ENCODE results near the gene CD68. TPM values are rescaled to one million over a fixed set of nuclear protein-coding genes. Genes with fewer than 3 reads are reported as not detected.
A peak's percentile ranks its signal among the peaks of the same experiment; 100 is the strongest.

CD68 gene
- total RNA-seq = 15.7 TPM
- polyA plus RNA-seq (ENCODE audit: insufficient read depth in 1 of 8, insufficient read length in 8 of 8, low replicate concordance in 1 of 8) = 10 to 100 TPM; 20.2 to 56.6 (median 38.8) TPM
- long read RNA-seq, donor 1, transcript CD68-201 (6 exons, 1,878 nt) = major isoform, 6 of 8 reads
- long read RNA-seq, donor 1, partial matches to known transcripts = 0 of 8 reads
- long read RNA-seq, donor 1, other reads (novel, unspliced or antisense) = 0 of 8 reads
- long read RNA-seq, donor 2 = 0 reads
- long read RNA-seq, donor 3, transcript CD68-201 (6 exons, 1,878 nt) = major isoform, 18 of 22 reads
- long read RNA-seq, donor 3, partial matches to known transcripts = 0 of 22 reads
- long read RNA-seq, donor 3, other reads (novel, unspliced or antisense) = 0 of 22 reads
- long read RNA-seq, donor 4, partial matches to known transcripts = 16 of 26 reads
- long read RNA-seq, donor 4, other reads (novel, unspliced or antisense) = 5 of 26 reads
- long read RNA-seq, donor 5, transcript CD68-201 (6 exons, 1,878 nt) = major isoform, 13 of 22 reads
- long read RNA-seq, donor 5, partial matches to known transcripts = 7 of 22 reads
- long read RNA-seq, donor 5, other reads (novel, unspliced or antisense) = 0 of 22 reads
- long read RNA-seq, donor 6, transcript CD68-201 (6 exons, 1,878 nt) = major isoform, 9 of 16 reads
- long read RNA-seq, donor 6, partial matches to known transcripts = 5 of 16 reads
- long read RNA-seq, donor 6, other reads (novel, unspliced or antisense) = 0 of 16 reads
- long read RNA-seq, donor 7, transcript CD68-201 (6 exons, 1,878 nt) = major isoform, 8 of 14 reads
- long read RNA-seq, donor 7, partial matches to known transcripts = 6 of 14 reads
- long read RNA-seq, donor 7, other reads (novel, unspliced or antisense) = 0 of 14 reads
- long read RNA-seq, donor 8, transcript CD68-201 (6 exons, 1,878 nt) = major isoform, 8 of 9 reads
- long read RNA-seq, donor 8, partial matches to known transcripts = 0 of 9 reads
- long read RNA-seq, donor 8, other reads (novel, unspliced or antisense) = 0 of 9 reads
- long read RNA-seq, donor 9, partial matches to known transcripts = 5 of 9 reads
- long read RNA-seq, donor 9, other reads (novel, unspliced or antisense) = 0 of 9 reads
- long read RNA-seq, donor 10, transcript CD68-201 (6 exons, 1,878 nt) = major isoform, 10 of 15 reads
- long read RNA-seq, donor 10, partial matches to known transcripts = 5 of 15 reads
- long read RNA-seq, donor 10, other reads (novel, unspliced or antisense) = 0 of 15 reads
- long read RNA-seq, donor 11, transcript CD68-201 (6 exons, 1,878 nt) = major isoform, 6 of 19 reads
- long read RNA-seq, donor 11, partial matches to known transcripts = 11 of 19 reads
- long read RNA-seq, donor 11, other reads (novel, unspliced or antisense) = 0 of 19 reads

GRCh38 chr17:7579001-7579833, at the start of gene CD68:
TSS of gene CD68 (plus strand) at chr17:7579638. CDS start at chr17:7579678, 40 bp downstream.
- Histone ChIP-seq H3K36me3 (ENCODE audit: control insufficient read depth, insufficient read depth, low read length) (peaks cover 70% of the 10 kb centered on the region), H3K27ac (ENCODE audit: low read length) (peak within 1 kb of the TSS; percentile 72), H3K27me3 (ENCODE audit: control insufficient read depth, insufficient read depth, low read length) (no peaks in the 10 kb centered on the region), H3K9me3 (replicated peaks; ENCODE audit: control insufficient read depth, low read depth, low read length) (no peaks in the 10 kb centered on the region), H3K4me3 (ENCODE audit: low read length) (peak within 1 kb of the TSS; percentile 23), H3K4me1 (ENCODE audit: control insufficient read depth, insufficient read depth, low read length) (peaks cover 51% of the 10 kb centered on the region)
- 22% methylated on average over 1 of the region's 7 CpGs for WGBS (ENCODE audit: insufficient coverage)
- peak; percentile 85 for DNase-seq

- no peaks in the 10 kb centered on the region for H3K27me3 ChIP-seq (ENCODE audit: control insufficient read depth, insufficient read depth, low read length)
- no peak for DNase-seq
- no CpG with 5 or more reads among the region's 6 CpGs for WGBS (ENCODE audit: insufficient coverage)
- no peaks in the 10 kb centered on the region for H3K36me3 ChIP-seq (ENCODE audit: control insufficient read depth, insufficient read depth, low read length)
- H3K27ac ChIP-seq (ENCODE audit: low read length) = no peak overlapping the region
- H3K4me1 ChIP-seq (ENCODE audit: control insufficient read depth, insufficient read depth, low read length) = no peaks in the 10 kb centered on the region
- H3K9me3 ChIP-seq (replicated peaks; ENCODE audit: control insufficient read depth, low read depth, low read length) = peaks cover 15% of the 10 kb centered on the region
- no peak overlapping the region for H3K4me3 ChIP-seq (ENCODE audit: low read length)
These were observed 49.2 kb upstream of the CD68 start for GRCh38 chr17:7530023-7530900.

- no peak for DNase-seq
- Histone ChIP-seq H3K36me3 (ENCODE audit: control insufficient read depth, insufficient read depth, low read length) (no peaks in the 10 kb centered on the region), H3K4me3 (ENCODE audit: low read length) (no peak overlapping the region), H3K27me3 (ENCODE audit: control insufficient read depth, insufficient read depth, low read length) (peaks cover 2% of the 10 kb centered on the region), H3K4me1 (ENCODE audit: control insufficient read depth, insufficient read depth, low read length) (no peaks in the 10 kb centered on the region), H3K9me3 (replicated peaks; ENCODE audit: control insufficient read depth, low read depth, low read length) (peaks cover 6% of the 10 kb centered on the region), H3K27ac (ENCODE audit: low read length) (no peak overlapping the region)
- WGBS (ENCODE audit: insufficient coverage) = no CpG with 5 or more reads among the region's 3 CpGs
These were observed 41.4 kb upstream of the CD68 start for GRCh38 chr17:7538050-7538449.

- H3K27me3 ChIP-seq (ENCODE audit: control insufficient read depth, insufficient read depth, low read length) = peaks cover 2% of the 10 kb centered on the region
- peaks cover 6% of the 10 kb centered on the region for H3K9me3 ChIP-seq (replicated peaks; ENCODE audit: control insufficient read depth, low read depth, low read length)
- WGBS (ENCODE audit: insufficient coverage) = 48% methylated on average over 6 of the region's 11 CpGs
- no peak overlapping the region for H3K4me3 ChIP-seq (ENCODE audit: low read length)
- H3K4me1 ChIP-seq (ENCODE audit: control insufficient read depth, insufficient read depth, low read length) = no peaks in the 10 kb centered on the region
- DNase-seq = no peak
- H3K27ac ChIP-seq (ENCODE audit: low read length) = no peak overlapping the region
- H3K36me3 ChIP-seq (ENCODE audit: control insufficient read depth, insufficient read depth, low read length) = no peaks in the 10 kb centered on the region
These were observed 40.4 kb upstream of the CD68 start for GRCh38 chr17:7538891-7539545.

GRCh38 chr17:7541074-7541621, 38.3 kb upstream of the CD68 start:
- Histone ChIP-seq H3K4me3 (ENCODE audit: low read length) (no peak overlapping the region), H3K4me1 (ENCODE audit: control insufficient read depth, insufficient read depth, low read length) (no peaks in the 10 kb centered on the region), H3K9me3 (replicated peaks; ENCODE audit: control insufficient read depth, low read depth, low read length) (peaks cover 6% of the 10 kb centered on the region), H3K36me3 (ENCODE audit: control insufficient read depth, insufficient read depth, low read length) (no peaks in the 10 kb centered on the region), H3K27me3 (ENCODE audit: control insufficient read depth, insufficient read depth, low read length) (peaks cover 2% of the 10 kb centered on the region), H3K27ac (ENCODE audit: low read length) (no peak overlapping the region)
- 84% methylated on average over 7 of the region's 9 CpGs for WGBS (ENCODE audit: insufficient coverage)
- DNase-seq = no peak

GRCh38 chr17:7544911-7545310, 34.5 kb upstream of the CD68 start:
- H3K4me1 ChIP-seq (ENCODE audit: control insufficient read depth, insufficient read depth, low read length) = peaks cover 11% of the 10 kb centered on the region
- no peak overlapping the region for H3K27ac ChIP-seq (ENCODE audit: low read length)
- peak; percentile 32 for DNase-seq
- H3K4me3 ChIP-seq (ENCODE audit: low read length) = no peak overlapping the region
- 80% methylated on average over 1 of the region's 6 CpGs for WGBS (ENCODE audit: insufficient coverage)
- H3K9me3 ChIP-seq (replicated peaks; ENCODE audit: control insufficient read depth, low read depth, low read length) = no peaks in the 10 kb centered on the region
- H3K27me3 ChIP-seq (ENCODE audit: control insufficient read depth, insufficient read depth, low read length) = no peaks in the 10 kb centered on the region
- no peaks in the 10 kb centered on the region for H3K36me3 ChIP-seq (ENCODE audit: control insufficient read depth, insufficient read depth, low read length)

GRCh38 chr17:7548585-7549400, 30.6 kb upstream of the CD68 start, which contains the start of gene TNFSF12:
TSS of gene TNFSF12 (plus strand) at chr17:7549058. CDS start at chr17:7549154, 96 bp downstream.
- peak; percentile 78 for DNase-seq
- H3K27me3 ChIP-seq (ENCODE audit: control insufficient read depth, insufficient read depth, low read length) = no peaks in the 10 kb centered on the region
- H3K9me3 ChIP-seq (replicated peaks; ENCODE audit: control insufficient read depth, low read depth, low read length) = no peaks in the 10 kb centered on the region
- H3K4me3 ChIP-seq (ENCODE audit: low read length) = peak within 1 kb of the TSS; percentile 72
- 2% methylated on average over 50 of the region's 65 CpGs for WGBS (ENCODE audit: insufficient coverage)
- peaks cover 19% of the 10 kb centered on the region for H3K4me1 ChIP-seq (ENCODE audit: control insufficient read depth, insufficient read depth, low read length)
- H3K27ac ChIP-seq (ENCODE audit: low read length) = peak within 1 kb of the TSS; percentile 79
- H3K36me3 ChIP-seq (ENCODE audit: control insufficient read depth, insufficient read depth, low read length) = peaks cover 6% of the 10 kb centered on the region

Measured in muscle of leg (tissue), 16 donors.